ENCODE results near the gene FAM135A. TPM values are rescaled to one million over a fixed set of nuclear protein-coding genes. Genes with fewer than 3 reads are reported as not detected.
"Not testable (repeated sequence)": the region's sequence is repeated elsewhere in the genome, so short reads cannot be mapped to it uniquely, and the experiment has no call there.

FAM135A gene
- total RNA-seq, 1 donor, result 18.6 TPM

- DNase-seq (ENCODE audit: low read depth in 2 of 3, low spot score in 2 of 3), result no peak
Observed at GRCh38 chr6:70395301-70395672, 18.0 kb upstream of the FAM135A start.

- no peak for DNase-seq (ENCODE audit: low read depth in 2 of 3, low spot score in 2 of 3)
Observed at GRCh38 chr6:70396163-70396562, 17.1 kb upstream of the FAM135A start.

GRCh38 chr6:70396796-70397729, 16.2 kb upstream of the FAM135A start:
- DNase-seq (ENCODE audit: low read depth in 2 of 3, low spot score in 2 of 3), result no peak

- no peak for DNase-seq (ENCODE audit: low read depth in 2 of 3, low spot score in 2 of 3)
Observed at GRCh38 chr6:70398783-70399728, 14.3 kb upstream of the FAM135A start.

DNA sequence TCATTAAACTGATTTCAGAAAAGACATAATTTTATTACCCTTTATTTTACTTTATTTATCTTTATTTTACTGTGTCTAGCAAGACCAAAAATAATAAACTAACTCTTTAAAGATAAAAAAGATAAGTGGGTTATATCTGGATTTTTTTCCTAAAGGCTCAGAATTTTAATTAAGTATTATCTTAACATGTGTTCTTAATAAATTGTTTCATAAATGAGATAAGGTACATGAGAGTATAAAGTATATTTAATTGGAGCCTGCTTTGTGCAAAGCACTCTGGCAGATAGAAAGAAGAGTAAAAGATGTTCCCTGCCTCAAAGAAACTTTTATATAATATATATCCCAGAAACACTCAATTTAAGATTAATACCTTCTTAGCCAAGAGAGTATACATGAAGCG, 8.7 kb upstream of the FAM135A start:
- DNase-seq (ENCODE audit: low read depth in 2 of 3, low spot score in 2 of 3), result no peak

DNA sequence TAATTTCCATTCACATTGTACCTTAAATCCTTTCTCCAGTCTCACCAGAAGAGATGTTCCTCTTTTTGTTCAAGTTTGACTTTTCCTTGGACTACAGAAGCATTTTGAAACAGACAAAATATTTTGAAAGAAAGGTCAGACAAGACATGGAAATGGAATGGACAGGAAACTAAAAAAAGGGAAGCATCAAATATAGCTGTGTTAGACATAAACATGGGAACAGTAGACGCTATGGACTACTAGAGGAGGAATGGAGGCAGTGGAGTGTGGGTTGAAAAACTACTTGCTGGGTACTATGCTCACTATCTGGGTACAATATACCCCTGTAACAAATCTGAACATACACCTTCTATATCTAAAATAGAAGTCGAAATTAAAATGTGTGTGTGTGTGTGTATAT, 4.1 kb upstream of the FAM135A start:
- DNase-seq (ENCODE audit: low read depth in 2 of 3, low spot score in 2 of 3), result no peak

DNA sequence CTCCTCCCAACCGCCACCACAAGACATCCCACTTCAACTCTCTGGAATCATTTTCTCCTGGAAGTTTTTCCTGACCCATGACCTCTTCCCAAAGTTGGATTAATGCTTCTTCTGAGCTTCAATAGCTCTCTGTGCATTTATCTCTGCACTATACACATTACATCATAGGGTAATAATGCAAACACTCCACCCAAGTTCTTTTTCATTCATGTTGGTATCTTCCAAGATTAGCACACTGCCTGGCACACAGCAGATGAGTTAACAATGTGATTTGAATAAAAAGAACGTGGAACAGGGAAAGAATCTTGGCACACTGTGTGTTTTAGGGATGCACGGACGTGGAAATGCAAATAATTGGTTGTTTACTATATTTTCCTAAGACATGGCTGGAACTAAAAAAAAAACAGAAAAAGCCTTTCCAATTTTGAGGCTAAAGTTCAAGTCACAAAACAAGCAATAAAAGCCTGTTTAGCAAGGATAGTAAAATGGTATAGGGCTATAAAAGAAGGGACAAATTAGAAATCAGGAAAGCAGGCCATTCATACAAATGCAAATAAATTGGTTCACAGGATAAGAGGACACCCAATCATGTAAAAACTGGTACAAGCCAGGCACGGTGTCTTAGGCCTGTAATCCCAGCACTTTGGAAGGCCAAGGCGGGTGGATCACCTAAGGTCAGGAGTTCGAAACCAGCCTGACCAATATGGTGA, 1.6 kb upstream of the FAM135A start:
- DNase-seq (ENCODE audit: low read depth in 2 of 3, low spot score in 2 of 3), result no peak

- no peak for DNase-seq (ENCODE audit: low read depth in 2 of 3, low spot score in 2 of 3)
Observed at GRCh38 chr6:70412252-70413113, 825 bp upstream of the FAM135A start.

- peak in 2 of 3 donors; percentile 44 to 49 for DNase-seq (ENCODE audit: low read depth in 2 of 3, low spot score in 2 of 3)
Observed at GRCh38 chr6:70413992-70414494, 735 bp downstream of the FAM135A start.

DNA sequence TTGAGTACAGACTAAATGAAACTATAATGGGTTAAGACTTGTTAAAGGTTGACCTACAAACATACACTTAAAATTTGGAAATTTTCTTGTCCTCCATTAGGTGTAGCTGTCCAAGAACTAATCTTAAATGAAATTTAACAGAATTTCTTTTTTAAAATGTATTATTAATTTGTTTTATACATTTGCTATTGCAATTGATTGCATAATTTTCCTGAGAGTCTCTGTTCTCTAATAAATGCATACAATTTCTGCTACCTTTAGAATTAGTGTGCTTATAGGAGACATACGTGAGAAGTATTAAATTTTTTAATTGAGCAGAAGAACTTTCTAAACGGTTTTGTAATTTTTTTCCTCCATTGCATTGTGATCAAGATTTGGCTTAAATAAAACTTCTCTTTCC, 1.5 kb downstream of the FAM135A start:
- no peak for DNase-seq (ENCODE audit: low read depth in 2 of 3, low spot score in 2 of 3)

GRCh38 chr6:70415247-70415646, 1.9 kb downstream of the FAM135A start:
- DNase-seq (ENCODE audit: low read depth in 2 of 3, low spot score in 2 of 3), result peak in 2 of 3 donors; percentile 4 to 46

DNA sequence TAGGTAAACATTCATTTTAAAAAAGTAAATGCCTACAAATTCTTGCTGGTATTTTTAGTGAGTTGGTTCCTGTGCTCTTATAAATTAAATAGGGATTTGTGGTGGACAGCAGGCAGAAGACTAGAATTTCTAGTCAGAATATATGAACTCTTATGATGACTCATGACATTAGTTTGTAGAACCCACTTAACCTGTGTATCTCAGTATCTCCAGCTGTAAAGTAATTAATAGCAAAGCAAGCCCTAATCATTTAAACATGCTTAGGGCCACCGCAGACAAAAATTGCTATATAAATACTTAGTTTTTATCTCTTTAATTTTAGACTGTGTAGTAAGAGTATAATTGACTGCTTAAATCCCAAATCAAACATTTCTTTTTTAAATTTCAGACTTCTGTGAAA, 2.4 kb downstream of the FAM135A start:
- DNase-seq (ENCODE audit: low read depth in 2 of 3, low spot score in 2 of 3), result no peak

DNA sequence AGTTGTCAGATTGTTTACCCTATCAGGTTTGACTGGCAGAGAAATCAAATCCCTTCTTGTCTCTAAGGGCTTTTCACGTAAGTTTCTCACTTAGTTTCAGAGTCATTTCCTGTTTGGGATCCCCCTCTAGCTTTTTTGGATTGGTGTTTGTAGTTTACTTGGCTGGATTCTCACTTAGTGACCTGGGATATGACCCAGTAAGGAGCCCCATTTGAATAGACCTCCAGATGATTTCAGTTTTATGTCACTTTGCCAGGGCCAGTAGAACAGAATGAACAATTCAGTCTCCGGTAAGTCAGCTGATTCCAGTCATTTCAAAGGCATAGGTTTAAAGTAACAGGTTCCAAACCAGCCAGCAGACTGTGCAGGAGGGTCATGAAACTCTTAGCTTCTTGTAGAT, 8.2 kb downstream of the FAM135A start:
- no peak for DNase-seq (ENCODE audit: low read depth in 2 of 3, low spot score in 2 of 3)

DNA sequence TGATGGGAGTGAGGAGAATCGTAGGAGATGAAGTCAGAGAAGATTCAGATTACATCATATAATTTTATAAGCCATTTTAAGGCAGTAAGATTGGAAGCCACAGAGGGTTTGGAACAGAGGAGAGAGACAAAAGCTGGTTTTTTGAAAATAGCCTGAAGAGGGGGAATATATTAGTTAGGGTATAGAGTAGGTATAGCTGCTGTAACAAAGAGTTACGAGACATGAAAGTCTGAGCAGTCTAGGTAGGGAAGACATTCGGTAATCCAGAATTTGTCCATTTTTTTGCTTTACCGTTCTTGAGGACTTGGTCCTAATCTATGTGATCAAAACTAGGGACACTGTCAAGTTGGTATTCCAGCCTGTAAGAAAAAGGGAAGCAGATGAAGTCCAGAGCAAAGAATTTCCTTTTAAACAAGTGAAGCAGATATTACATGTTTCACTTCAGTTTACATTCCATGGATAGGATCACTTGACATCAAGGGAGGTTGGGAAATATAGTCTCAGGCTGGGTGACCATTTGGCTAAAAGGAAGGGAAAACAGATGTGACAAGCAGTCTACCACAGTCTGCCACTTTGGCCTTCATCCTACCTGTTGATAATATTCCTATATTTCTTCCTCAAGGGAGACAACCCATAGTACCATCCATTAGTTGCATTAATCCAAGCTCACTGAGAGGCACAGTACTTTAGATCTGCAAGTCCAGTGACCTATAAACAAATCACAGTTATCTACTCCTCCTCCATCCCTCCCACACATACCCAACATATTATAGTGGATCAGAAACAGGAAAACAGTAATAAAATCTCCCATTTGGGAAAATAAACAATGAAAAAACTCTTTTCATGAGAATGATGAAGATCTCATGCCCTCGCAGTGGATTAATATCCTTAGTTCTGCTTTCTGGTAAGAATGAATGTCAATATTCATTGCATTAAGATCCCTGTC, 10.2 kb downstream of the FAM135A start:
- no peak for DNase-seq (ENCODE audit: low read depth in 2 of 3, low spot score in 2 of 3)

DNA sequence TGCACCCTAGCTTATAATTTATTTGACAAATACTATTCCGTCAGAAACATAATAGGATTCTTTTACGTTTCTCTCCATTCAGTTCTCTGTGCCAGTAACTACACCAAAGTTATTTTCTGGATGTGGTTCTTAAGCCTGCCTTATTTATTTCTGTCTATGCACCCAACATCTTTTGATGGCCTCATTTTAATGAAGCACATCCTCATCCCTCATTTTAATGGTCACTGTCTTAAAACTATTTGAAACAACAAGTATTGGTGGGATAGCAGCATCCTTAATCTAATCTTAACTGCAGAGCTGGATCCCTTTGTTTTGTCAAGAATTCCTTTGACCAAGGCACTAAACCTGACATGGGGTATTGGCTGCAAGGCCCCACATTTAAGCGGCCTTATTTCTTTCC, 11.0 kb downstream of the FAM135A start:
- no peak for DNase-seq (ENCODE audit: low read depth in 2 of 3, low spot score in 2 of 3)

GRCh38 chr6:70436320-70436719, 23.0 kb downstream of the FAM135A start:
- no peak for DNase-seq (ENCODE audit: low read depth in 2 of 3, low spot score in 2 of 3)

- no peak for DNase-seq (ENCODE audit: low read depth in 2 of 3, low spot score in 2 of 3)
Observed at GRCh38 chr6:70445001-70445400, 31.7 kb downstream of the FAM135A start.

GRCh38 chr6:70447343-70448070, 34.2 kb downstream of the FAM135A start:
- not testable (repeated sequence) for DNase-seq (ENCODE audit: low read depth in 2 of 3, low spot score in 2 of 3)
